ENCODE data around the gene CASS4. TPM values are rescaled to one million over a fixed set of nuclear protein-coding genes. Genes with fewer than 3 reads are reported as not detected.

CASS4 gene
- total and polyA plus RNA-seq, 9 of the 15 experiments (the other 6 are each of a cell fraction or from before 2014, with no cell fraction given), result 8.1 to 53.8 (median 26.7) TPM

DNA sequence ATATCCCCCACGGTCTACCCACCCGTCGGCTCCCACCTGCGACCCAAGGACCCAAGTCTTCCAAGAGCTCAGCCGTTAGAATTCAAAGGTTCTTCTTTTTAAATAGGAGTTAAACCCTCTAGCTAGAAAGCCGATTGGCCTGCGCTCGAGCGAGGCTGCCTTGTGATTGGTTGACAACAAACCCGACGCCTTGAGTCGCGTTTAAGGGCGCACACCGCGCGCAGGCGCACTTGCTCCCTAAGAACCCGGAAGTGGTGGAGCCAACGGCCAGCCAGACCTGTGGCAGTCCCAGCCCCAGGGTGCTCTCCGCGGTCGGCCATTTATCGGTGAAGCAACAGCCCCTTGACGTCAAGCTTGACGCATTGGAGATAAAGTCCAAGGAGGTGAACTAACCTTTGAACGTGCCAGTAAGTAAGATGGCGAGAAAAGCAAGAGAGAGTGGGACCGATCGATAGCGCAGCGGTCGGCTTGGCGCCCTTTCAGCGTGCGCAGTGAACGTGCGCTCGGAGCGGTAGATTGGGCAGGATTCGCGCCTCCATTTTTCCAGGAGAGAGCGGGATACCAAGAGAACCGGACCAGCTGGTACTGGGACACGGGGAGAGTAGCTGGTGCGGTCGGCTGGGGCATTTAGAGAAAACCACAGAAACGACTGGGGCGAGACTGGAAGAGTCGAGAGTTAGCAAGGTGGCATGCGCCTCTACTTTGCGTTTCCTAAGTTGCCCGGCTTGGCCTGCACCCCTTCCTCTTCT lies 19.8 kb upstream of the CASS4 start, which contains the start of the genes AURKA and CSTF1 (continued):
- TF ChIP-seq, protein P1, sequence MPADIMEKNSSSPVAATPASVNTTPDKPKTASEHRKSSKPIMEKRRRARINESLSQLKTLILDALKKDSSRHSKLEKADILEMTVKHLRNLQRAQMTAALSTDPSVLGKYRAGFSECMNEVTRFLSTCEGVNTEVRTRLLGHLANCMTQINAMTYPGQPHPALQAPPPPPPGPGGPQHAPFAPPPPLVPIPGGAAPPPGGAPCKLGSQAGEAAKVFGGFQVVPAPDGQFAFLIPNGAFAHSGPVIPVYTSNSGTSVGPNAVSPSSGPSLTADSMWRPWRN (IDR thresholded peaks at IDR 0.05; ENCODE audit: low read depth), result no peak
- TF ChIP-seq, protein P2, sequence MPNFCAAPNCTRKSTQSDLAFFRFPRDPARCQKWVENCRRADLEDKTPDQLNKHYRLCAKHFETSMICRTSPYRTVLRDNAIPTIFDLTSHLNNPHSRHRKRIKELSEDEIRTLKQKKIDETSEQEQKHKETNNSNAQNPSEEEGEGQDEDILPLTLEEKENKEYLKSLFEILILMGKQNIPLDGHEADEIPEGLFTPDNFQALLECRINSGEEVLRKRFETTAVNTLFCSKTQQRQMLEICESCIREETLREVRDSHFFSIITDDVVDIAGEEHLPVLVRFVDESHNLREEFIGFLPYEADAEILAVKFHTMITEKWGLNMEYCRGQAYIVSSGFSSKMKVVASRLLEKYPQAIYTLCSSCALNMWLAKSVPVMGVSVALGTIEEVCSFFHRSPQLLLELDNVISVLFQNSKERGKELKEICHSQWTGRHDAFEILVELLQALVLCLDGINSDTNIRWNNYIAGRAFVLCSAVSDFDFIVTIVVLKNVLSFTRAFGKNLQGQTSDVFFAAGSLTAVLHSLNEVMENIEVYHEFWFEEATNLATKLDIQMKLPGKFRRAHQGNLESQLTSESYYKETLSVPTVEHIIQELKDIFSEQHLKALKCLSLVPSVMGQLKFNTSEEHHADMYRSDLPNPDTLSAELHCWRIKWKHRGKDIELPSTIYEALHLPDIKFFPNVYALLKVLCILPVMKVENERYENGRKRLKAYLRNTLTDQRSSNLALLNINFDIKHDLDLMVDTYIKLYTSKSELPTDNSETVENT (CRISPR knock-in tag; IDR thresholded peaks at IDR 0.05), result peak; percentile 6; the same call in 1 of the 2 replicates
- TF ChIP-seq RBFOX2 (IDR thresholded peaks at IDR 0.05; ENCODE audit: low read depth, low read length), result peak; percentile 92
- TF ChIP-seq MYBL2 (IDR thresholded peaks at IDR 0.05; ENCODE audit: low read depth), result peak; percentile 100
- TF ChIP-seq MYBL2 (CRISPR knock-in tag; IDR thresholded peaks at IDR 0.05; ENCODE audit: borderline replicate concordance), result peak; percentile 92; the same call in 1 of the 2 replicates
- peak; percentile 78; the same call in 1 of the 2 replicates for TF ChIP-seq GATAD2B (IDR thresholded peaks at IDR 0.05; ENCODE audit: borderline replicate concordance)
- TF ChIP-seq, protein P3, sequence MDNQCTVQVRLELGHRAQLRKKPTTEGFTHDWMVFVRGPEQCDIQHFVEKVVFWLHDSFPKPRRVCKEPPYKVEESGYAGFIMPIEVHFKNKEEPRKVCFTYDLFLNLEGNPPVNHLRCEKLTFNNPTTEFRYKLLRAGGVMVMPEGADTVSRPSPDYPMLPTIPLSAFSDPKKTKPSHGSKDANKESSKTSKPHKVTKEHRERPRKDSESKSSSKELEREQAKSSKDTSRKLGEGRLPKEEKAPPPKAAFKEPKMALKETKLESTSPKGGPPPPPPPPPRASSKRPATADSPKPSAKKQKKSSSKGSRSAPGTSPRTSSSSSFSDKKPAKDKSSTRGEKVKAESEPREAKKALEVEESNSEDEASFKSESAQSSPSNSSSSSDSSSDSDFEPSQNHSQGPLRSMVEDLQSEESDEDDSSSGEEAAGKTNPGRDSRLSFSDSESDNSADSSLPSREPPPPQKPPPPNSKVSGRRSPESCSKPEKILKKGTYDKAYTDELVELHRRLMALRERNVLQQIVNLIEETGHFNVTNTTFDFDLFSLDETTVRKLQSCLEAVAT (IDR thresholded peaks at IDR 0.05), result peak in 1 of 2 experiments; percentile 100; a peak in 2 of 4 replicates
- no peak for TF ChIP-seq MTA2 (IDR thresholded peaks at IDR 0.05; ENCODE audit: low read depth)
- TF ChIP-seq, protein P4, sequence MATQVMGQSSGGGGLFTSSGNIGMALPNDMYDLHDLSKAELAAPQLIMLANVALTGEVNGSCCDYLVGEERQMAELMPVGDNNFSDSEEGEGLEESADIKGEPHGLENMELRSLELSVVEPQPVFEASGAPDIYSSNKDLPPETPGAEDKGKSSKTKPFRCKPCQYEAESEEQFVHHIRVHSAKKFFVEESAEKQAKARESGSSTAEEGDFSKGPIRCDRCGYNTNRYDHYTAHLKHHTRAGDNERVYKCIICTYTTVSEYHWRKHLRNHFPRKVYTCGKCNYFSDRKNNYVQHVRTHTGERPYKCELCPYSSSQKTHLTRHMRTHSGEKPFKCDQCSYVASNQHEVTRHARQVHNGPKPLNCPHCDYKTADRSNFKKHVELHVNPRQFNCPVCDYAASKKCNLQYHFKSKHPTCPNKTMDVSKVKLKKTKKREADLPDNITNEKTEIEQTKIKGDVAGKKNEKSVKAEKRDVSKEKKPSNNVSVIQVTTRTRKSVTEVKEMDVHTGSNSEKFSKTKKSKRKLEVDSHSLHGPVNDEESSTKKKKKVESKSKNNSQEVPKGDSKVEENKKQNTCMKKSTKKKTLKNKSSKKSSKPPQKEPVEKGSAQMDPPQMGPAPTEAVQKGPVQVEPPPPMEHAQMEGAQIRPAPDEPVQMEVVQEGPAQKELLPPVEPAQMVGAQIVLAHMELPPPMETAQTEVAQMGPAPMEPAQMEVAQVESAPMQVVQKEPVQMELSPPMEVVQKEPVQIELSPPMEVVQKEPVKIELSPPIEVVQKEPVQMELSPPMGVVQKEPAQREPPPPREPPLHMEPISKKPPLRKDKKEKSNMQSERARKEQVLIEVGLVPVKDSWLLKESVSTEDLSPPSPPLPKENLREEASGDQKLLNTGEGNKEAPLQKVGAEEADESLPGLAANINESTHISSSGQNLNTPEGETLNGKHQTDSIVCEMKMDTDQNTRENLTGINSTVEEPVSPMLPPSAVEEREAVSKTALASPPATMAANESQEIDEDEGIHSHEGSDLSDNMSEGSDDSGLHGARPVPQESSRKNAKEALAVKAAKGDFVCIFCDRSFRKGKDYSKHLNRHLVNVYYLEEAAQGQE (IDR thresholded peaks at IDR 0.05; ENCODE audit: borderline replicate concordance), result peak; percentile 98
- TF ChIP-seq, protein P4 (CRISPR knock-in tag; IDR thresholded peaks at IDR 0.05; ENCODE audit: low read depth), result no peak
- TF ChIP-seq ARID1B (IDR thresholded peaks at IDR 0.05), result peak; percentile 41; the same call in 1 of the 2 replicates
- peak; percentile 87 for TF ChIP-seq XRCC5 (IDR thresholded peaks at IDR 0.05; ENCODE audit: low read depth, low read length)
- TF ChIP-seq L3MBTL2 (IDR thresholded peaks at IDR 0.05), result peak; percentile 93
- TF ChIP-seq ZNF140 (CRISPR knock-in tag; IDR thresholded peaks at IDR 0.05), result no peak
- TF ChIP-seq PHB2 (IDR thresholded peaks at IDR 0.05; ENCODE audit: low read depth), result no peak
- peak; percentile 98 for TF ChIP-seq ELF2 (CRISPR knock-in tag; IDR thresholded peaks at IDR 0.05)
